Glutamatergic neuron (in vitro differentiated cells): ENCODE data around the gene PPEF1. TPM values are rescaled to one million over a fixed set of nuclear protein-coding genes. Genes with fewer than 3 reads are reported as not detected.

ENCODE experiments used
- DNase-seq: peaks from one replicate; pipeline ENCODE4 v3.0.0; 2022
- H3K27ac Mint-ChIP-seq: one replicate; pipeline ENCODE4 v1.8.0; 2020; ENCODE audit warnings: mild to moderate bottlenecking, mixed read lengths, inconsistent platforms; ENCODE audit not compliant: unreplicated experiment
- H3K27me3 Mint-ChIP-seq: one replicate; pipeline ENCODE4 v1.8.0; 2020; ENCODE audit warnings: mild to moderate bottlenecking, moderate library complexity, mixed read lengths, inconsistent platforms; ENCODE audit not compliant: unreplicated experiment
- H3K36me3 Mint-ChIP-seq: one replicate; pipeline ENCODE4 v1.8.0; 2020; ENCODE audit warnings: mild to moderate bottlenecking, mixed read lengths, inconsistent platforms; ENCODE audit not compliant: unreplicated experiment
- H3K4me1 Mint-ChIP-seq: one replicate; pipeline ENCODE4 v1.8.0; 2020; ENCODE audit warnings: mild to moderate bottlenecking, low read depth, mixed read lengths, inconsistent platforms; ENCODE audit not compliant: unreplicated experiment
- H3K4me3 Mint-ChIP-seq: one replicate; pipeline ENCODE4 v1.8.0; 2020; ENCODE audit warnings: mild to moderate bottlenecking, mixed read lengths, inconsistent platforms; ENCODE audit not compliant: unreplicated experiment
- H3K9me3 Mint-ChIP-seq: one replicate; pipeline ENCODE4 v1.8.0; 2020; ENCODE audit warnings: mild to moderate bottlenecking, moderate library complexity, mixed read lengths, inconsistent platforms; ENCODE audit not compliant: unreplicated experiment
- CTCF ChIP-seq: fragments of 200-600 bp; sonication (generic); IDR thresholded peaks from one replicate; pipeline ENCODE4 v1.5.0; 2021; ENCODE audit not compliant: partially characterized antibody, unreplicated experiment
- total RNA-seq: library from RNA; stranded (reverse); fragmentation: NEBNext Ultra II Directional; extraction: Animal tissue kit (Norgen Biotek cat#: 25700); gene quantifications from one replicate; pipeline ENCODE4 v1.2.1, GENCODE V29; 2021; ENCODE audit not compliant: unreplicated experiment

PPEF1 gene
- total RNA-seq, 1 donor from 2014 or later = 3.9 TPM

GRCh38 chrX:18668071-18668835 lies 39.2 kb upstream of the PPEF1 start:
- DNase-seq = peak; percentile 30
- Mint-ChIP-seq H3K36me3 (no peaks in the 10 kb centered on the region), H3K27ac (peak overlapping the region; percentile 99), H3K9me3 (peaks cover 5% of the 10 kb centered on the region), H3K4me1 (peaks cover 14% of the 10 kb centered on the region), H3K27me3 (peaks cover 5% of the 10 kb centered on the region), H3K4me3 (no peak overlapping the region)
- TF ChIP-seq CTCF = no peak

GRCh38 chrX:18672008-18672407 lies 35.4 kb upstream of the PPEF1 start, which contains the start of gene RS1:
Gene RS1, minus strand, starts transcription at chrX:18672108. Its CDS starts 40 bp downstream, at chrX:18672068.
- peaks cover 14% of the 10 kb centered on the region for H3K4me1 Mint-ChIP-seq
- H3K36me3 Mint-ChIP-seq = no peaks in the 10 kb centered on the region
- H3K27ac Mint-ChIP-seq = no peak within 1 kb of the TSS
- peaks cover 10% of the 10 kb centered on the region for H3K9me3 Mint-ChIP-seq
- peaks cover 7% of the 10 kb centered on the region for H3K27me3 Mint-ChIP-seq
- DNase-seq = no peak
- no peak for TF ChIP-seq CTCF
- H3K4me3 Mint-ChIP-seq = no peak within 1 kb of the TSS

GRCh38 chrX:18674417-18674787 lies 33.0 kb upstream of the PPEF1 start:
- TF ChIP-seq CTCF = no peak
- Mint-ChIP-seq H3K36me3 (no peaks in the 10 kb centered on the region), H3K9me3 (peaks cover 10% of the 10 kb centered on the region), H3K27ac (no peak overlapping the region), H3K27me3 (peaks cover 4% of the 10 kb centered on the region), H3K4me3 (peak overlapping the region; percentile 49), H3K4me1 (peaks cover 5% of the 10 kb centered on the region)
- peak; percentile 26 for DNase-seq

GRCh38 chrX:18674788-18675735 lies 32.4 kb upstream of the PPEF1 start:
- H3K9me3 Mint-ChIP-seq = peaks cover 10% of the 10 kb centered on the region
- peak; percentile 76 for DNase-seq
- peak overlapping the region; percentile 49 for H3K4me3 Mint-ChIP-seq
- peaks cover 2% of the 10 kb centered on the region for H3K4me1 Mint-ChIP-seq
- peaks cover 4% of the 10 kb centered on the region for H3K27me3 Mint-ChIP-seq
- TF ChIP-seq CTCF = no peak
- H3K27ac Mint-ChIP-seq = no peak overlapping the region
- no peaks in the 10 kb centered on the region for H3K36me3 Mint-ChIP-seq
